ENCODE measurements around the gene TJAP1. TPM values are rescaled to one million over a fixed set of nuclear protein-coding genes. Genes with fewer than 3 reads are reported as not detected.

TJAP1 gene
- total and polyA plus RNA-seq, 2 donors (not counting 3 experiments of a cell fraction or from before 2014, with no cell fraction given), result 28.4 to 31.8 TPM

GRCh38 chr6:43471399-43471798 lies 6.0 kb upstream of the TJAP1 start:
- Histone ChIP-seq H3K4me3 (replicated peaks in 1 of 3; ENCODE audit: insufficient read depth in 1 of 3, low read depth in 1 of 3, low read length in 3 of 3) (no peak overlapping the region), H3K27me3 (ENCODE audit: control insufficient read depth in 2 of 2, insufficient read depth in 2 of 2, low read length in 2 of 2) (peaks cover 8% of the 10 kb centered on the region in 2 experiments), H3K9me1 (replicated peaks; ENCODE audit: control insufficient read depth, extremely low read depth, insufficient read depth, low read length) (no peaks in the 10 kb centered on the region), H3K4me2 (ENCODE audit: insufficient read depth, low read length) (no peak overlapping the region), H3K9ac (replicated peaks; ENCODE audit: extremely low read depth, insufficient read depth, low read length) (no peak overlapping the region), H3K36me3 (ENCODE audit: control insufficient read depth in 2 of 2, extremely low read depth in 1 of 2, insufficient read depth in 2 of 2, low read length in 2 of 2) (no peaks in the 10 kb centered on the region), H4K20me1 (replicated peaks; ENCODE audit: control insufficient read depth, extremely low read depth, insufficient read depth, low read length) (no peaks in the 10 kb centered on the region), H3K27ac (ENCODE audit: insufficient read depth, low read depth, low read length) (no peak overlapping the region), H2AFZ (ENCODE audit: low read depth, low read length) (no peak overlapping the region), H3K4me1 (ENCODE audit: control insufficient read depth, extremely low read depth, insufficient read depth, low read length) (no peaks in the 10 kb centered on the region), H3K9me3 (replicated peaks; ENCODE audit: control insufficient read depth, insufficient read depth, low read length) (no peaks in the 10 kb centered on the region), H3K79me2 (ENCODE audit: control insufficient read depth, insufficient read depth, low read length) (no peaks in the 10 kb centered on the region)
- TF ChIP-seq MYC (IDR thresholded peaks at IDR 0.05; ENCODE audit: low read depth, low read length) (no peak), FOS (IDR thresholded peaks at IDR 0.05; ENCODE audit: borderline replicate concordance, insufficient read depth, low read length) (no peak), POLR2A (IDR thresholded peaks at IDR 0.05; ENCODE audit: low read depth, low read length) (no peak)
- DNase-seq (ENCODE audit: low read depth, low spot score), result no peak
- BruUV-seq (replicated peaks), result no TSS peak
- ChIA-PET POLR2A (no interaction called here), CTCF (interaction anchor here (0.7 to 1.5 kb wide), 4 partner anchors 13 to 35 kb away, joined by 3 to 8 read pairs (median 4); no protein-coding TSS in a partner anchor)
- no peak for FAIRE-seq
- dilution Hi-C loops (cut with MboI; ENCODE audit: extremely low pct_ligation_motif_present, low sequenced_read_pairs), result no loop called here
- intact Hi-C loops (cut with micrococcal nuclease), result no loop called here

DNA sequence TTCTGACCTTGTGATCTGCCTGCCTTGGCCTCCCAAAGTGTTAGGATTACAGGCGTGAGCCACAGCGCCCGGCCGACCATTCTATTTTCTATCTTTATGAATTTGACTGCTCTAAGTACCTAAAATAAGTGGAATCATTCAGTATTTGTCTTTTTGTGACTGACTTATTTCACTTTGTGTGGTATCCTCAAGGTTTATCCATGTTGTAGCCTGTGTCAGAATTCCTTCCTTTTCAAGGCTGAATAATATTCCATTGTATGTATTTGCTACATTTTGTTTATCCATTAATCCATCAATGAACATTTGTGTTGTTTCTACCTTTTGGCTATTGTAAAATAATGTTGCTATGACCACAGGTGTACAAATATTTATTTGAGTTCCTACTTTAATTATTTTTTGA lies 4.9 kb upstream of the TJAP1 start:
- CTCF ChIA-PET, result no interaction called here
- dilution Hi-C loops (cut with MboI; ENCODE audit: extremely low pct_ligation_motif_present, low sequenced_read_pairs) (no loop called here), intact Hi-C loops (cut with micrococcal nuclease) (no loop called here)
- Histone ChIP-seq H2AFZ (ENCODE audit: low read depth, low read length) (no peak overlapping the region), H3K4me2 (ENCODE audit: insufficient read depth, low read length) (no peak overlapping the region), H3K4me1 (ENCODE audit: control insufficient read depth, extremely low read depth, insufficient read depth, low read length) (no peaks in the 10 kb centered on the region), H3K9ac (replicated peaks; ENCODE audit: extremely low read depth, insufficient read depth, low read length) (no peak overlapping the region), H4K20me1 (replicated peaks; ENCODE audit: control insufficient read depth, extremely low read depth, insufficient read depth, low read length) (no peaks in the 10 kb centered on the region), H3K4me3 (replicated peaks in 1 of 3; ENCODE audit: insufficient read depth in 1 of 3, low read depth in 1 of 3, low read length in 3 of 3) (no peak overlapping the region), H3K27ac (ENCODE audit: insufficient read depth, low read depth, low read length) (no peak overlapping the region), H3K9me3 (replicated peaks; ENCODE audit: control insufficient read depth, insufficient read depth, low read length) (no peaks in the 10 kb centered on the region), H3K36me3 (ENCODE audit: control insufficient read depth in 2 of 2, extremely low read depth in 1 of 2, insufficient read depth in 2 of 2, low read length in 2 of 2) (no peaks in the 10 kb centered on the region), H3K27me3 (ENCODE audit: control insufficient read depth in 2 of 2, insufficient read depth in 2 of 2, low read length in 2 of 2) (peaks cover 7 to 8% of the 10 kb centered on the region in 2 experiments), H3K9me1 (replicated peaks; ENCODE audit: control insufficient read depth, extremely low read depth, insufficient read depth, low read length) (no peaks in the 10 kb centered on the region), H3K79me2 (ENCODE audit: control insufficient read depth, insufficient read depth, low read length) (no peaks in the 10 kb centered on the region)
- no peak for TF ChIP-seq GATA2 (IDR thresholded peaks at IDR 0.05; ENCODE audit: insufficient read depth, insufficient read length, low read depth, low read length)
- FAIRE-seq (no peak), DNase-seq (ENCODE audit: low read depth, low spot score) (no peak)
- no TSS peak for BruUV-seq (replicated peaks)
- POLR2A ChIA-PET, result no interaction called here
